HG02571 (cell line): Measurements from ENCODE around the gene ARL3.
"Not testable (repeated sequence)": the region's sequence is repeated elsewhere in the genome, so short reads cannot be mapped to it uniquely, and the experiment has no call there.

ENCODE experiments used
- ATAC-seq: cut with Tn5 transposase; IDR thresholded peaks from one replicate; pipeline ENCODE4 v1.9.1; 2021; ENCODE audit warnings: mild to moderate bottlenecking, moderate library complexity; ENCODE audit not compliant: unreplicated experiment

The ARL3 gene

DNA sequence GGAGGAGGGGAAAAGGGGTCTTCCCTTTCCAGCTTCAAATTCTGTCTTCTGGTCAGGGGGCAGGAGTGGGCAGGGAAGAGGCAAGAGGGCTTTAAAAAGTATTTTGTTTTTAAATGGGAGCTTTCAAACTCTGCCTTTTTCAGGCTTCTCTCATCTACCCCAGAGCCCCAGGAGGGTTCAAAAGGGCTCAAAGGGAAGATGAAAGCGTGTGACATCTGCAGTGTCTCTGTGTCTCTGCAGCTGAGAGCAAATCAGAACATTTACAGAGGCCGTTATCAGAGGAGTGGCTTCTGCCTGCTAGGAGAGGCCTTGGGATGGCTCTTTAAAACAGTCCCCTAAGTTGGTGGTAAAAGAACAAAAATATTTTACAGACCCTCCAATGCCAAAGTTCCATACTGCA, 39.6 kb downstream of the ARL3 start:
- no peak for ATAC-seq

DNA sequence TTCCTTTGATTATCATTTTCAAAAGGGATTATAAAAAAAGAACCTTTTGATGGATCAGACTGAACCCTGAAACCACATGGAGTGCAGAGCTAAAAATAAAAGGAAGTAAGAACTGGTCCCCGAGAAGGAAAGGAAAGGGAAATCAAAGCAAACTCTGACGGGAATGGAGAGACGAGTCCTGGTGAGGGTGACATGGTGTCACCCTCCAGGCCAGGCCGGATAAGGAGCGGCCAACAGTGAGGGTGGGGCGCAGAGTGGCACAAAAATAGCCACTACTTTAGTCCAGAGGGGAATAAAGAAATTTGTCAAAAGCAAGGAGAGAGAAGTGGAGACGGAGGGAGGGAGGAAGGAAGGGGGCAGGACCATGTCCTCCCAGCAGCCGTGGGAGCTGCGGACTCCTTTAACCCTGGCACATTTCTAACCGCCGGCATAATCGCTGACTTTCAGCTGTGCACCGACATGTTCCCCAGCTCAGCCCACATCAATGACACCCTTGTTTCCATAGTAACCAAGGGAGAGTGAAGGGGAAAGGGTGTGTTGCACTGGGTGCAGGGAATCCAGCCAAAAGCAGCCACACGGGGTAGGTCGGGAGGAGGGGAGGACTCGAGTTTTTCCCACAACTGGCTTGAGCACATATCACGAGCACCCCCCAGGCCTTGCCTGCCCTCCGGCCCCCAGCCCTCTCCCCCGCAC, 40.2 kb downstream of the ARL3 start:
- no peak for ATAC-seq

- no peak for ATAC-seq
Measured at GRCh38 chr10:102673236-102673818, 40.9 kb downstream of the ARL3 start.

- ATAC-seq: no peak
Measured at GRCh38 chr10:102670871-102671434, 43.2 kb downstream of the ARL3 start.

- ATAC-seq: no peak
Measured at GRCh38 chr10:102670065-102670670, 44.0 kb downstream of the ARL3 start.

DNA sequence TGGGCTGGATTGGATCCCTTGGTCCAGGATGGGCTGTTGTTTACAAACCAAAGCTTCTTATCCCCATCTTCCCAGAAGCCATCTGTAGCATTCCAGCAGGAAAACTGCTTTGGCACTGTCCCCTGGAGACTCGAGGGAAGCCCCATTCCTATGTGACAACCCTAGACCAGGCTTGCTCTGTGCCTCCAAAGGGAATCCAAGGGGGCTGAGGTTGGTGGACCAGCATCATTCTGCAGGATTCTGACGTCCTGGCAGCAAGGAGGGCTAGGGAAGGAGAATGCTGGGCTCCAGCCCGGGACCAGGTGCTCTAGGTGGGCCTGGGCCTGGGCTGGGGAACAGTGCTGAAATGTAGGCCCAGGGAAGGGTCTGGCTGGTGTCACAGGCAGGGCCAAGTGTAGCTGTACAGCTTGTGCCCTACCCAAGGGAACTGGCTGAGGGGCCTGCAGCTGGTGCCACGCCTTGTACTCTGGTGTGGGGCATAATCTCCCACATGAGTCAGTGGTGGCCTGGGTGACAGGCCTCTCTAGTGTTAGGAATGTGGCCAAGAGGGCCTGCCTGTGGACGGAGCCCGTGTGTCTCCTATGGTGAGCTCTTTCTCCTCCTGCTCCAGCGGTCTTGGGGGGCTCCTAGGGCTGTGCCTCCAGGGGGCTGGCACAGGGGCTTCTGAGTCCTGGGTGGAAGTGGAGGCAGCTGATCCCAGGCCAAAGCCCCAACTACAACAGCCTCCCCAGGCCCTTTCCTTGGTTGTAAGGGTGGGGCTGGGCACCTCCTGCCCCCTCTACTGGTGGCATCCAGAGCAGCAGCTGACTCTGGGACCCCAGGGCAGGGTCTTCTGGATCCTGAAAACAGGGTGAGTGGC, 44.8 kb downstream of the ARL3 start:
- ATAC-seq: no peak

DNA sequence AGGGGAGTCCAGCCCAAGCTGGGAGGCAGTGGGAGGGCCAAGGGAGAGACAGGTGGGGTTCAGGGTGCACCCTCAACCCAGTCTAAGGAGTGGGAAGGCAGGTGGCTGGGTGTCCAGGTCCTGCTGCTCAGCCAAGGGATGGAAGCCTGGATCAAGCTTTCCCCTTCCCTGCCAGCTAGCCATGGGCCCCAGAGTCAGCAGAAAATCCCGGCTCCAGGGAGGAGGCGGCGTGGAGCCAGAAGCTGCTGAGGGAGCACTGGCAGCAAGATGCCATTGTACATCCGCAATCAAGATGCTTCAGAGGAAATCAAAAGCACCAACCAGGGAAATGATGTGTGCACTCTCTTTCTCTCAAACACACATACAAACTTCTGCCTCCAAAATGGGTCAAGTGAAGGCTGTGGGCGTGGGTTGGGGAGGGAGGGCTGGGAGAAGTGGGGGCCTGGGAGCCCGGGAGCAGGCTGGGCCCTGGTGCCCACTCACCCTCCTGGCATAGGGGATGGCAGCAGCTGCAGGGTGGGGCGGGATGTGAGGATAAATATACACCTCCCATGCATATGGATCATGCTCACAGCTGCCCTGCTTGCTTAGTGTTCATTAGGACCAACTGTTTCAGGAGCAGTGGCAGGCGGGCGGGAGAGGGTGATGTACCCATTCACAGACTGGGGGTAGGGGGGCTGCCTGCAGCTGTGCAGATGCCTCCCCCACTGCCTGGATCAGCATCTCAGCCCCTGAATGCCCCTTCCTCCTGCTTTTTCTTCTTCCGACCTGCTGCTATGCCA, 45.7 kb downstream of the ARL3 start:
- no peak for ATAC-seq

GRCh38 chr10:102667411-102667810, 46.8 kb downstream of the ARL3 start:
- ATAC-seq: not testable (repeated sequence)

GRCh38 chr10:102665904-102666509, 48.2 kb downstream of the ARL3 start:
- ATAC-seq: no peak

- no peak for ATAC-seq
Measured at GRCh38 chr10:102661658-102662028, 52.6 kb downstream of the ARL3 start.

- ATAC-seq: peak; percentile 68
Measured at GRCh38 chr10:102660888-102661657, 53.1 kb downstream of the ARL3 start.

- no peak for ATAC-seq
Measured at GRCh38 chr10:102658802-102659201, 55.4 kb downstream of the ARL3 start.

- ATAC-seq: no peak
Measured at GRCh38 chr10:102657984-102658724, 56.0 kb downstream of the ARL3 start.

- ATAC-seq: no peak
Measured at GRCh38 chr10:102657451-102657850, 56.7 kb downstream of the ARL3 start.

GRCh38 chr10:102656791-102657371, 57.3 kb downstream of the ARL3 start:
- ATAC-seq: no peak

- no peak for ATAC-seq
Measured at GRCh38 chr10:102656026-102656425, 58.2 kb downstream of the ARL3 start.

DNA sequence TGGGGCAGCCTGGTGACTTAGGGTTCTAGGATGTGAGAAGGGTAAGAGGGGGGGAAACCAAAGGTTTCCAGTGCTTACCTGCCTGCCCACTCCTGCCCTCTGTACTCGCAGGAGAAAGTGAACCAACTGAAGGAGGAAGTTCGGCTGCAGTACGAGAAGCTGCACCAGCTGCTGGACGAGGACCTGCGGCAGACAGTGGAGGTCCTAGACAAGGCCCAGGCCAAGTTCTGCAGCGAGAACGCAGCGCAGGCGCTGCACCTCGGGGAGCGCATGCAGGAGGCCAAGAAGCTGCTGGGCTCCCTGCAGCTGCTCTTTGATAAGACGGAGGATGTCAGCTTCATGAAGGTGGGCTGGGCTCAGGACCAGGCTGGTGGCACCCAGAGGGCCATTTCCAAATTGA, 59.2 kb downstream of the ARL3 start:
- no peak for ATAC-seq

- ATAC-seq: no peak
Measured at GRCh38 chr10:102654566-102654965, 59.6 kb downstream of the ARL3 start.
